GM12878 (cell line): Measurements from ENCODE around the gene STEAP2. TPM values are rescaled to one million over a fixed set of nuclear protein-coding genes. Genes with fewer than 3 reads are reported as not detected.

Source experiments
- BCLAF1 ChIP-seq: fragments of 450-650 bp; IDR thresholded peaks from 2 replicates; pipeline ENCODE4 v1.6.1; 2017; ENCODE audit warnings: antibody characterized with exemption, mild to moderate bottlenecking, moderate library complexity
- BMI1 ChIP-seq: fragments of 450-650 bp; IDR thresholded peaks from 2 replicates; pipeline ENCODE4 v1.6.1; 2016; ENCODE audit warnings: mild to moderate bottlenecking, moderate library complexity, borderline replicate concordance
- CHD1 ChIP-seq: IDR thresholded peaks from 2 replicates; pipeline ENCODE4 v1.6.1; 2012; ENCODE audit warnings: low read depth, low read length, improper control_type of control experiment
- CHD2 ChIP-seq: IDR thresholded peaks from 2 replicates; pipeline ENCODE4 v1.6.1; 2011; ENCODE audit warnings: low read depth, low read length, improper control_type of control experiment, borderline replicate concordance
- GATAD2B ChIP-seq: fragments of 450-650 bp; conservative IDR thresholded peaks from 2 replicates; pipeline ENCODE4 v1.6.1; 2017; ENCODE audit warnings: low read depth, mild to moderate bottlenecking, moderate library complexity
- HDAC2 ChIP-seq: fragments of 200-600 bp; sonication (generic); IDR thresholded peaks from 2 replicates; pipeline ENCODE4 v1.6.1; 2017
- HSF1 ChIP-seq: fragments of 150-350 bp; IDR thresholded peaks from 2 replicates; pipeline ENCODE4 v1.6.1; 2014; ENCODE audit warnings: mild to moderate bottlenecking, low read depth, low read length
- IKZF2 ChIP-seq, 2 experiments: fragments of 450-650 bp; IDR thresholded peaks; 2 replicates each; pipeline ENCODE4 v1.6.1; 2017; ENCODE audit warnings: mild to moderate bottlenecking in 2 of 2, moderate library complexity in 2 of 2
- IRF4 ChIP-seq: IDR thresholded peaks from 2 replicates; pipeline ENCODE4 v1.6.1; 2011; ENCODE audit warnings: low read depth, low read length
- MYC ChIP-seq: IDR thresholded peaks from 2 replicates; pipeline ENCODE4 v1.6.1; 2011; ENCODE audit warnings: mild to moderate bottlenecking, low read length, moderate library complexity, inconsistent platforms; ENCODE audit not compliant: insufficient read depth, insufficient replicate concordance, insufficient read length, severe bottlenecking
- NR2C1 ChIP-seq: fragments of 450-650 bp; IDR thresholded peaks from 2 replicates; pipeline ENCODE4 v1.6.1; 2017; ENCODE audit warnings: antibody characterized with exemption, mild to moderate bottlenecking, moderate library complexity
- NR2C2 ChIP-seq: IDR thresholded peaks from 2 replicates; pipeline ENCODE4 v1.6.1; 2011; ENCODE audit warnings: borderline replicate concordance, low read depth; ENCODE audit not compliant: control insufficient read depth, insufficient read length
- NRF1 ChIP-seq: conservative IDR thresholded peaks from 2 replicates; pipeline ENCODE4 v1.6.1; 2011; ENCODE audit warnings: mild to moderate bottlenecking, low read depth, low read length, improper control_type of control experiment
- POLR2A ChIP-seq: IDR thresholded peaks from 2 replicates; pipeline ENCODE4 v1.6.1; 2011; ENCODE audit warnings: low read depth, mild to moderate bottlenecking, low read length
- RAD21 ChIP-seq: IDR thresholded peaks from 2 replicates; pipeline ENCODE4 v1.6.1; 2011; ENCODE audit warnings: mild to moderate bottlenecking, low read depth, low read length, moderate library complexity; ENCODE audit not compliant: insufficient read depth
- SREBF2 ChIP-seq: IDR thresholded peaks from 2 replicates; pipeline ENCODE4 v1.6.1; 2012; ENCODE audit warnings: mild to moderate bottlenecking, low read length
- SRF ChIP-seq, 2 experiments: IDR thresholded peaks; 2 replicates each; pipeline ENCODE4 v1.6.1; 2011; ENCODE audit warnings: low read depth in 2 of 2, low read length in 2 of 2, mild to moderate bottlenecking in 1 of 2, moderate library complexity in 1 of 2
- STAT3 ChIP-seq: IDR thresholded peaks from 2 replicates; pipeline ENCODE4 v1.6.1; 2011; ENCODE audit warnings: low read depth, low read length, improper control_type of control experiment
- TCF7 ChIP-seq: IDR thresholded peaks from 2 replicates; pipeline ENCODE4 v1.6.1; 2014; ENCODE audit warnings: antibody characterized with exemption, borderline replicate concordance
- ZBED1 ChIP-seq: IDR thresholded peaks from 2 replicates; pipeline ENCODE4 v1.6.1; 2016; ENCODE audit warnings: borderline replicate concordance
- ZBTB11 ChIP-seq: fragments of 450-650 bp; formaldehyde crosslinking; IDR thresholded peaks from 2 replicates; pipeline ENCODE4 v1.5.0; 2022; ENCODE audit warnings: mild to moderate bottlenecking, missing genetic modification characterization
- ZNF207 ChIP-seq: fragments of 450-650 bp; IDR thresholded peaks from 2 replicates; pipeline ENCODE4 v1.6.1; 2014; ENCODE audit warnings: antibody characterized with exemption, mild to moderate bottlenecking, borderline replicate concordance
- ZZZ3 ChIP-seq: IDR thresholded peaks from 2 replicates; pipeline ENCODE4 v1.6.1; 2011; ENCODE audit warnings: low read depth; ENCODE audit not compliant: control insufficient read depth, insufficient read length
- polyA plus RNA-seq, 11 experiments: library from polyadenylated mRNA; depleted of rRNA in 4 of 11; unstranded in 6 of 11; stranded (reverse) in 5 of 11; fragments of >200 nt; fragmentation: Nextera tagmentation in 4 of 11; fragmentation: Illumina TruSeq in 1 of 11; extraction: Ambion mirVana in 4 of 11; extraction: Trizol in 1 of 11; gene quantifications; 1 replicate in 1 of 11; 2 replicates in 10 of 11; pipeline versions ENCODE4 v1.2.1 to v1.2.3, GENCODE V29; 2011 to 2016; ENCODE audit warnings: inconsistent platforms in 2 of 11, missing spikeins in 2 of 11, low read depth in 1 of 11
- total RNA-seq, 4 experiments: library from RNA; depleted of rRNA in 3 of 4; stranded (reverse); fragments of >200 nt in 3 of 4; fragmentation: Illumina TruSeq in 1 of 4; extraction: Trizol in 1 of 4; gene quantifications; 2 replicates each; pipeline versions ENCODE4 v1.2.1 to v1.2.3, GENCODE V29; 2013 to 2021

Gene STEAP2
- total and polyA plus RNA-seq, 10 of the 15 experiments (the other 5 are each of a cell fraction or from before 2014, with no cell fraction given), result 0.64 to 17.6 (median 1.8) TPM

- TF ChIP-seq BMI1 (peak; percentile 92), GATAD2B (peak; percentile 78; the same call in 1 of the 2 replicates), ZBTB11 (CRISPR knock-in tag) (no peak), NR2C1 (peak; percentile 79), RAD21 (no peak), STAT3 (no peak), HDAC2 (no peak), POLR2A (peak; percentile 31; the same call in 1 of the 2 replicates), ZBED1 (no peak), IRF4 (0 out of 2 replicates have a peak, but pooled peaks have one; percentile 35), IKZF2 (IDR thresholded peaks at IDR 0.05) (peak; percentile 76 to 77), CHD2 (0 out of 2 replicates have a peak, but pooled peaks have one; percentile 33), TCF7 (no peak), BCLAF1 (no peak), SREBF2 (no peak), ZZZ3 (no peak), CHD1 (no peak), MYC (no peak), NR2C2 (no peak), HSF1 (no peak), SRF (IDR thresholded peaks at IDR 0.05; ENCODE audit: low read depth in 2 of 2, low read length in 2 of 2) (0 out of 4 replicates have a peak, but pooled peaks of 1 of the 2 experiments have one; percentile 25), ZNF207 (peak; percentile 72; the same call in 1 of the 2 replicates), NRF1 (no peak)
Observed at GRCh38 chr7:90244909-90245851, 33.6 kb downstream of the STEAP2 start, which contains the start of gene CFAP69 (continued).
